ENCODE data around the gene HNF1A. TPM values are rescaled to one million over a fixed set of nuclear protein-coding genes. Genes with fewer than 3 reads are reported as not detected.

Gene HNF1A
- total RNA-seq, 2 donors from 2014 or later, result 0.24 to 0.42 TPM

DNA sequence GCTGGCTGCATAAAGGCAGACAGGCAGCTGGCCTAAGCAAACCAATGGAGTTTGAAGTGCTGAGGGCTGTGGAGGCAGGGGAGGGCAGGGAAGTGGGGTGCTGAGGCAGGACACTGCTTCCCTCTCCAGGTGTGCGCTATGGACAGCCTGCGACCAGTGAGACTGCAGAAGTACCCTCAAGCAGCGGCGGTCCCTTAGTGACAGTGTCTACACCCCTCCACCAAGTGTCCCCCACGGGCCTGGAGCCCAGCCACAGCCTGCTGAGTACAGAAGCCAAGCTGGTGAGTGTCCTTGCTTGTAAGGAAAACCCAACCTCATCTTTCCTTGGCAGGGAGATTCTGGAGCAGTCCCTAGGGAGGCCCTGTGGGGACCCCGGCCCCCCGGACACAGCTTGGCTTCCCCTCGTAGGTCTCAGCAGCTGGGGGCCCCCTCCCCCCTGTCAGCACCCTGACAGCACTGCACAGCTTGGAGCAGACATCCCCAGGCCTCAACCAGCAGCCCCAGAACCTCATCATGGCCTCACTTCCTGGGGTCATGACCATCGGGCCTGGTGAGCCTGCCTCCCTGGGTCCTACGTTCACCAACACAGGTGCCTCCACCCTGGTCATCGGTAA, 17.9 kb downstream of the HNF1A start:
- Histone ChIP-seq H3K4me3 (ENCODE audit: low read length) (no peak overlapping the region), H3K4me1 (ENCODE audit: control insufficient read depth, insufficient read depth, low read length) (peaks cover 4% of the 10 kb centered on the region), H3K9me3 (ENCODE audit: control insufficient read depth, low read length) (no peaks in the 10 kb centered on the region), H3K9ac (ENCODE audit: extremely low read depth, low read length, poor library complexity, severe bottlenecking) (no peak overlapping the region), H3K27ac (ENCODE audit: low read depth, low read length) (no peak overlapping the region), H3K36me3 (ENCODE audit: control insufficient read depth, insufficient read depth, low read length) (no peaks in the 10 kb centered on the region), H3K27me3 (ENCODE audit: control insufficient read depth, insufficient read depth, low read length, poor library complexity, severe bottlenecking) (peaks cover 7% of the 10 kb centered on the region)
- Mint-ChIP-seq H3K27me3 (ENCODE audit: insufficient read depth) (peaks cover 16% of the 10 kb centered on the region), H3K27ac (no peak overlapping the region), H3K9me3 (no peaks in the 10 kb centered on the region), H3K4me3 (no peak overlapping the region), H3K36me3 (ENCODE audit: low read depth) (no peaks in the 10 kb centered on the region), H3K4me1 (peaks cover 7% of the 10 kb centered on the region)
- TF ChIP-seq, protein P1, sequence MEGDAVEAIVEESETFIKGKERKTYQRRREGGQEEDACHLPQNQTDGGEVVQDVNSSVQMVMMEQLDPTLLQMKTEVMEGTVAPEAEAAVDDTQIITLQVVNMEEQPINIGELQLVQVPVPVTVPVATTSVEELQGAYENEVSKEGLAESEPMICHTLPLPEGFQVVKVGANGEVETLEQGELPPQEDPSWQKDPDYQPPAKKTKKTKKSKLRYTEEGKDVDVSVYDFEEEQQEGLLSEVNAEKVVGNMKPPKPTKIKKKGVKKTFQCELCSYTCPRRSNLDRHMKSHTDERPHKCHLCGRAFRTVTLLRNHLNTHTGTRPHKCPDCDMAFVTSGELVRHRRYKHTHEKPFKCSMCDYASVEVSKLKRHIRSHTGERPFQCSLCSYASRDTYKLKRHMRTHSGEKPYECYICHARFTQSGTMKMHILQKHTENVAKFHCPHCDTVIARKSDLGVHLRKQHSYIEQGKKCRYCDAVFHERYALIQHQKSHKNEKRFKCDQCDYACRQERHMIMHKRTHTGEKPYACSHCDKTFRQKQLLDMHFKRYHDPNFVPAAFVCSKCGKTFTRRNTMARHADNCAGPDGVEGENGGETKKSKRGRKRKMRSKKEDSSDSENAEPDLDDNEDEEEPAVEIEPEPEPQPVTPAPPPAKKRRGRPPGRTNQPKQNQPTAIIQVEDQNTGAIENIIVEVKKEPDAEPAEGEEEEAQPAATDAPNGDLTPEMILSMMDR (conservative IDR thresholded peaks at IDR 0.05), result no peak
- DNase-seq, result no peak
- 85 to 90% methylated on average over 7 to 11 of the region's 11 CpGs for WGBS, 2 experiments (ENCODE audit: insufficient coverage in 1 of 2, insufficient read length in 1 of 2)

DNA sequence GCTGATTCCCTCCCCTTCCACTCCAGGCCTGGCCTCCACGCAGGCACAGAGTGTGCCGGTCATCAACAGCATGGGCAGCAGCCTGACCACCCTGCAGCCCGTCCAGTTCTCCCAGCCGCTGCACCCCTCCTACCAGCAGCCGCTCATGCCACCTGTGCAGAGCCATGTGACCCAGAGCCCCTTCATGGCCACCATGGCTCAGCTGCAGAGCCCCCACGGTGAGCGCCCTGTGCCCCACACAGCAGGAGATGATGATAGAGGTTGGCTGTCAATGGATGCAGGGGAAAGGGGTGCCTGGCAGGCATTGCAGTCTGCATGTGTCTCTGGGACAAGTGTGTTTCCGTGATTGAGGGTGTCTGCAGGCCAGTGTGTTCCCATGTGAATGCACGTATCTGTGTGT, 19.1 kb downstream of the HNF1A start:
- WGBS, 2 experiments (ENCODE audit: insufficient coverage in 1 of 2, insufficient read length in 1 of 2), result 63 to 86% methylated on average over 4 to 9 of the region's 9 CpGs
- Histone ChIP-seq H3K4me1 (ENCODE audit: control insufficient read depth, insufficient read depth, low read length) (peaks cover 4% of the 10 kb centered on the region), H3K36me3 (ENCODE audit: control insufficient read depth, insufficient read depth, low read length) (no peaks in the 10 kb centered on the region), H3K9me3 (ENCODE audit: control insufficient read depth, low read length) (no peaks in the 10 kb centered on the region), H3K27me3 (ENCODE audit: control insufficient read depth, insufficient read depth, low read length, poor library complexity, severe bottlenecking) (no peaks in the 10 kb centered on the region), H3K4me3 (ENCODE audit: low read length) (no peak overlapping the region), H3K27ac (ENCODE audit: low read depth, low read length) (no peak overlapping the region), H3K9ac (ENCODE audit: extremely low read depth, low read length, poor library complexity, severe bottlenecking) (no peak overlapping the region)
- no peaks in the 10 kb centered on the region for H3K9me3 Mint-ChIP-seq
- no peak for DNase-seq
- H3K4me1 Mint-ChIP-seq, result peaks cover 7% of the 10 kb centered on the region
- TF ChIP-seq, protein P1 (conservative IDR thresholded peaks at IDR 0.05), result no peak
- H3K27me3 Mint-ChIP-seq (ENCODE audit: insufficient read depth), result peaks cover 13% of the 10 kb centered on the region
- H3K27ac Mint-ChIP-seq, result no peak overlapping the region
- H3K4me3 Mint-ChIP-seq, result no peak overlapping the region
- peaks cover 5% of the 10 kb centered on the region for H3K36me3 Mint-ChIP-seq (ENCODE audit: low read depth)

DNA sequence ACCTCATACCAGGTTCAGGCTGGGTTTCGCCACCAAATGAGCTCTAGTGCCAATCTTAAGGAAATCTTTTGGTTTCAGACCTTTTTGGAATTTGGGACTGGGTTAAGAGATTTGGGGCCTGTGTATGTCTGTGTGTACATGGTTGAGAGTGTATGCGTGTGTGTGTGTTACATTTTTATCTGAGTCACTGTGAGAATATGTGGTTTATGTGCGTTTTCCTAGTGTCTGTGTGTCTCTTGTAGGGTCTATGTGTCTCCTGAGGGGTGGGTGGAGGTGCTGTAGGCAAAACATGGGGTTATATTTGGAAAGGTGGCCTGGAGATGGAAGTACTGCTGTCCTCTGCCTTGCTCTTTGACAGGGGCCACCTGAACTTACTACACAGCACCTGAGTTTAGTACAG, 20.1 kb downstream of the HNF1A start:
- no peak for DNase-seq

More for the DNA sequence above, 20.1 kb downstream of the HNF1A start:
- Mint-ChIP-seq H3K27ac (no peak overlapping the region), H3K36me3 (ENCODE audit: low read depth) (peaks cover 12% of the 10 kb centered on the region), H3K4me3 (no peak overlapping the region), H3K4me1 (peaks cover 8% of the 10 kb centered on the region), H3K9me3 (no peaks in the 10 kb centered on the region), H3K27me3 (ENCODE audit: insufficient read depth) (peaks cover 8% of the 10 kb centered on the region)
- TF ChIP-seq, protein P1 (conservative IDR thresholded peaks at IDR 0.05), result no peak
- no peaks in the 10 kb centered on the region for H3K27me3 ChIP-seq (ENCODE audit: control insufficient read depth, insufficient read depth, low read length, poor library complexity, severe bottlenecking)
- H3K36me3 ChIP-seq (ENCODE audit: control insufficient read depth, insufficient read depth, low read length), result peaks cover 5% of the 10 kb centered on the region
- peaks cover 4% of the 10 kb centered on the region for H3K4me1 ChIP-seq (ENCODE audit: control insufficient read depth, insufficient read depth, low read length)
- H3K27ac ChIP-seq (ENCODE audit: low read depth, low read length), result no peak overlapping the region
- no peak overlapping the region for H3K9ac ChIP-seq (ENCODE audit: extremely low read depth, low read length, poor library complexity, severe bottlenecking)
- H3K9me3 ChIP-seq (ENCODE audit: control insufficient read depth, low read length), result no peaks in the 10 kb centered on the region
- no peak overlapping the region for H3K4me3 ChIP-seq (ENCODE audit: low read length)
- WGBS, 2 experiments (ENCODE audit: insufficient coverage in 1 of 2, insufficient read length in 1 of 2), result 89 to 100% methylated on average over 1 to 3 of the region's 3 CpGs

Measured in endodermal cell (in vitro differentiated cells).